Thoracic aorta (tissue), 2 donors: ENCODE measurements around the gene NDFIP2. TPM values are rescaled to one million over a fixed set of nuclear protein-coding genes. Genes with fewer than 3 reads are reported as not detected.

ENCODE experiments used
- ATAC-seq: fragments of 150-250 bp; one replicate; pipeline ENCODE4 v1.8.0; 2017; ENCODE audit warnings: low read depth; ENCODE audit not compliant: insufficient number of reproducible peaks, low FRiP score
- DNase-seq: peaks from one replicate; pipeline ENCODE4 v3.0.0-alpha.2; 2020; ENCODE audit warnings: low spot score
- H3K27ac ChIP-seq, 2 donors: fragments of 200-600 bp; sonication (generic); 1 replicate in 1 of 2; 2 replicates in 1 of 2; pipeline ENCODE4 v1.5.1; 2016; ENCODE audit warnings: mild to moderate bottlenecking in 2 of 2, moderate library complexity in 2 of 2
- H3K27me3 ChIP-seq: fragments of 200-600 bp; sonication (generic); replicated peaks from 2 replicates; pipeline ENCODE4 v1.6.0; 2016; ENCODE audit warnings: mild to moderate bottlenecking; ENCODE audit not compliant: insufficient read depth
- H3K36me3 ChIP-seq: fragments of 200-600 bp; sonication (generic); one replicate; pipeline ENCODE4 v1.5.1; 2016
- H3K4me1 ChIP-seq, 2 donors: fragments of 200-600 bp; sonication (generic); 1 replicate in 1 of 2; 2 replicates in 1 of 2; pipeline versions ENCODE4 v1.5.1 to v1.6.0; 2016; ENCODE audit warnings: low read depth in 2 of 2, mild to moderate bottlenecking in 1 of 2; ENCODE audit not compliant: control insufficient read depth in 1 of 2
- H3K4me3 ChIP-seq: fragments of 200-600 bp; sonication (generic); 2 replicates; pipeline ENCODE4 v1.5.1; 2016; ENCODE audit warnings: mild to moderate bottlenecking
- H3K9me3 ChIP-seq: fragments of 200-600 bp; sonication (generic); 2 replicates; pipeline ENCODE4 v1.5.1; 2016
- CTCF ChIP-seq: fragments of 200-600 bp; sonication (generic); IDR thresholded peaks from one replicate; pipeline ENCODE4 v1.5.1; 2019; ENCODE audit warnings: antibody characterized with exemption
- total RNA-seq, 2 donors: library from RNA; depleted of rRNA; stranded (reverse); fragments of >200 nt; gene quantifications; one replicate each; pipeline versions ENCODE4 v1.1.0 to v1.2.3, GENCODE V29; 2016

Gene NDFIP2
- total RNA-seq, 2 donors from 2014 or later = 9.7 to 12.0 TPM

DNA sequence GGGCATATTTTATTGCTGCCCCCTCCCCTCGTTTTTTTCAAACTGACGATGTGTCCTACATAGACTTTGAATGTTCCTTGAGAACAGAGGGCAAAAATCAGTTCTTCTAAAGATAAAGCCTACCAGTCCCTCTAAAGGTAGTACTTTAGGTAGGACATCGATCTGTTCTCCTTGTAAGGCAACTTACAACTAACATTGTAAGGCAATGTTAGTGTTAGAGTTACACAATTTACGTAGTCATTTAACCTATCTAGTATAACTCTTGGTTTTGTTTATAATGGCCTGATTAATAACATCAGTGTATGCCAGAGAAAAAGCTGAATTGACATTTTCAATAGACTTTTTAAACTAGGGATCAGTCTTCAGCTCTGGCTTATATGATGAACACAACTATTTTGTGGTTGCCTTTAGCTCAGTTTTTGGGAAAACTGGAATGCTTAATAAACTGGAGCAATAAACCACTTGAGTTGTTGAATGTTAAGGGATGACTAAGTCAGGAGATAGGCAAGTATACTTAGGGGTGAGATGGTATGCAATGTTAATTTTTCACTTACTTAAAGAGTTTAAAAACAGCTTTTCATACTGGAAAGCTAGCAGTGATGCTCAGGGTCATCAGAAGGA, 2.2 kb downstream of the NDFIP2 start:
- no peak overlapping the region for H3K27ac ChIP-seq
- H3K4me3 ChIP-seq = no peak overlapping the region
- no peak for TF ChIP-seq CTCF
- H3K36me3 ChIP-seq = no peaks in the 10 kb centered on the region
- H3K9me3 ChIP-seq = no peaks in the 10 kb centered on the region
- DNase-seq (no peak), ATAC-seq (no peak)
- H3K27me3 ChIP-seq = no peaks in the 10 kb centered on the region
- H3K4me1 ChIP-seq = peaks cover 11 to 16% of the 10 kb centered on the region in 2 donors

DNA sequence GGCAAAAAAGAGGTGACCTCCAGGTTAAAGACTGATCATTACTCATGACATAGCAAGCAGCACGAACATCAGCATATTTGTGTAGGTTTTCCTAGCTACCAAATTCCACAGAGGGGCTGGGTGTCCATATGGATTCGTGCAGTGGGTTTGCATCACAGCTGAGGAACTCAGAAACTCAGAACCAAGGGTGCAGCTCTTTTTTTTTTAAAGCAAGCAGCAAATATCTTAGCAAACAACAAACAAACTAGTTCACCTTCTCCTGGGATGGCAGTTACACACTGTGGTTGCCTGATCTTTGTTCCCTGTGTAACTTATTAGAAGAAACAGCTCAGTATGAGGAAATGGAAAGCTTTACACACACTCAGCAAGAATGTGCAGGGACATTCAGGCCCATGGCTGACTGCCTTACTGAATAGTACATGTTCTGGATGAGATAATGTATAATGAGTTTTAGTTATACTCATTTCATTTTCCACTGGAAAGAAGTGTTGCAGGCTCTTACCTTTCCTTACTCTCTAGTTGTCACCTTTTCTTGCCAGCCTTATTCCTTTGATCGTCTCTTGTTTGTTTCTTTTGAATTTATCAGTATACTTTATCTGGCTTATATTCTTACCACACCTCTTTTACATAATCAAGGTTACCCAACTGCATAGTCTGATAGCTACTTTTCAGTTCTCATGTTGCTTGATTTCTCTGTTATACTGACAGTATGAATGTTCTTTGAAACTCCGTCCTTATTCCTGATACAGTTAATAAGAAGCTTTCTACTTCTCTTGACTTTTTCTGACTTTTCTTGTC, 4.3 kb downstream of the NDFIP2 start:
- DNase-seq (no peak), ATAC-seq (no peak)
- H3K27ac ChIP-seq = no peak overlapping the region
- H3K27me3 ChIP-seq = no peaks in the 10 kb centered on the region
- H3K9me3 ChIP-seq = no peaks in the 10 kb centered on the region
- H3K36me3 ChIP-seq = no peaks in the 10 kb centered on the region
- H3K4me3 ChIP-seq = no peak overlapping the region
- no peak for TF ChIP-seq CTCF
- peaks cover 11 to 16% of the 10 kb centered on the region in 2 donors for H3K4me1 ChIP-seq

- ATAC-seq = no peak
- DNase-seq = no peak
- Histone ChIP-seq H3K9me3 (no peaks in the 10 kb centered on the region), H3K36me3 (no peaks in the 10 kb centered on the region), H3K4me3 (no peak overlapping the region), H3K27me3 (no peaks in the 10 kb centered on the region), H3K4me1 (peaks cover 14 to 21% of the 10 kb centered on the region in 2 donors), H3K27ac (no peak overlapping the region)
- no peak for TF ChIP-seq CTCF
These were observed 5.7 kb downstream of the NDFIP2 start for GRCh38 chr13:79486433-79487188.

DNA sequence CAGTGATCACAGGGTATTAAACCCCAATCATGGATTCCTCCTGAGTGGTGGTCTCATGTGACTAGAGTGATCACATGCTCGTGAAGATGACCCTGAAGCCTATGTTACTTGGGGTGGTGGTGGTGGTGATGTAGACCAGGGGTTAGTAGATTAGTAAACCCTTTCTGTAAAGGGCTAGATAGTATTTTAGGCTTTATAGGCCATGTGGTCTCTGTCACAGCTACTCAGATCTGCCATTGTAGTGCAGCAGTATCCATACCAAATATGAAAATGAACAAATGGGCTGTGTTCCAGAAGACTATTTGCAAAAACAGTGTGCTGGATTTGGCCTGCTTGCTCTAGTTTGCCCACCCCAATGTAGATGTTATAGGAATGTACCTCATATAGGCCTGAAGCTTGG, 9.4 kb downstream of the NDFIP2 start:
- Histone ChIP-seq H3K4me3 (no peak overlapping the region), H3K36me3 (no peaks in the 10 kb centered on the region), H3K4me1 (peaks cover 3 to 8% of the 10 kb centered on the region in 2 donors), H3K27ac (no peak overlapping the region), H3K9me3 (no peaks in the 10 kb centered on the region), H3K27me3 (no peaks in the 10 kb centered on the region)
- ATAC-seq (no peak), DNase-seq (no peak)
- TF ChIP-seq CTCF = no peak

- Histone ChIP-seq H3K4me3 (no peak overlapping the region), H3K27ac (no peak overlapping the region), H3K27me3 (no peaks in the 10 kb centered on the region), H3K36me3 (no peaks in the 10 kb centered on the region), H3K4me1 (peaks cover 3 to 8% of the 10 kb centered on the region in 2 donors), H3K9me3 (no peaks in the 10 kb centered on the region)
- no peak for ATAC-seq
- DNase-seq = no peak
- no peak for TF ChIP-seq CTCF
These were observed 9.9 kb downstream of the NDFIP2 start for GRCh38 chr13:79490824-79491223.
